Endothelial cell of umbilical vein (primary cell): ENCODE data around the gene MCC.

Experiments
- CTCF ChIP-seq, 2 donors: IDR thresholded peaks; 1 replicate in 1 of 2; 2 replicates in 1 of 2; pipeline ENCODE4 v1.5.1; 2011; ENCODE audit warnings: low read length in 2 of 2, mild to moderate bottlenecking in 2 of 2, moderate library complexity in 2 of 2, control low read depth in 1 of 2, inconsistent platforms in 1 of 2, low read depth in 1 of 2; ENCODE audit not compliant: insufficient read depth in 1 of 2; ENCODE audit errors: extremely low read depth in 1 of 2
- MAX ChIP-seq: IDR thresholded peaks from 2 replicates; pipeline ENCODE4 v1.6.1; 2011; ENCODE audit not compliant: insufficient read depth, insufficient read length
- POLR2A ChIP-seq: IDR thresholded peaks from 2 replicates; pipeline ENCODE4 v1.6.1; 2012; ENCODE audit warnings: low read depth, mild to moderate bottlenecking, control low read depth, low read length
- POLR2AphosphoS5 ChIP-seq: IDR thresholded peaks from 2 replicates; pipeline ENCODE4 v1.6.1; 2012; ENCODE audit warnings: low read depth, mild to moderate bottlenecking, control low read depth, low read length, moderate library complexity; ENCODE audit not compliant: insufficient read depth

GRCh38 chr5:113337515-113338415, 150.5 kb downstream of the MCC start:
- TF ChIP-seq CTCF (IDR thresholded peaks at IDR 0.05; ENCODE audit: extremely low read depth in 1 of 2, insufficient read depth in 1 of 2, low read depth in 1 of 2, low read length in 2 of 2), result no peak
- no peak for TF ChIP-seq POLR2A
- TF ChIP-seq POLR2AphosphoS5, result no peak
- TF ChIP-seq MAX, result no peak
